Measurements from ENCODE around the gene INSYN2B.

Gene INSYN2B

GRCh38 chr5:169974121-169974770, 6.0 kb downstream of the INSYN2B start:
- Histone ChIP-seq H3K9ac (no peak overlapping the region), H3K27ac (no peak overlapping the region), H3K4me3 (no peak overlapping the region), H3K4me2 (no peak overlapping the region), H3K36me3 (0 out of 2 replicates have a peak, but pooled peaks cover 8% of the 10 kb centered on the region), H4K20me1 (no peaks in the 10 kb centered on the region), H3K4me1 (no peaks in the 10 kb centered on the region), H3K27me3 (no peaks in the 10 kb centered on the region), H3K9me3 (no peaks in the 10 kb centered on the region)
- TF ChIP-seq Cebpa-rat (IDR thresholded peaks at IDR 0.05) = no peak

- TF ChIP-seq Cebpa-rat (IDR thresholded peaks at IDR 0.05) = no peak
- no peaks in the 10 kb centered on the region for H3K9me3 ChIP-seq
- H3K4me2 ChIP-seq = no peak overlapping the region
- H4K20me1 ChIP-seq = no peaks in the 10 kb centered on the region
- H3K4me1 ChIP-seq = no peaks in the 10 kb centered on the region
- no peak overlapping the region for H3K9ac ChIP-seq
- H3K4me3 ChIP-seq = no peak overlapping the region
- H3K27me3 ChIP-seq = no peaks in the 10 kb centered on the region
- H3K27ac ChIP-seq = no peak overlapping the region
- 0 out of 2 replicates have a peak, but pooled peaks cover 8% of the 10 kb centered on the region for H3K36me3 ChIP-seq
Observed at GRCh38 chr5:169973056-169973455, 7.2 kb downstream of the INSYN2B start.

- Histone ChIP-seq H3K4me2 (no peak overlapping the region), H3K36me3 (0 out of 2 replicates have a peak, but pooled peaks cover 8% of the 10 kb centered on the region), H3K9ac (no peak overlapping the region), H4K20me1 (no peaks in the 10 kb centered on the region), H3K9me3 (no peaks in the 10 kb centered on the region), H3K27ac (no peak overlapping the region), H3K27me3 (no peaks in the 10 kb centered on the region), H3K4me3 (no peak overlapping the region), H3K4me1 (no peaks in the 10 kb centered on the region)
- no peak for TF ChIP-seq Cebpa-rat (IDR thresholded peaks at IDR 0.05)
Observed at GRCh38 chr5:169971780-169972179, 8.5 kb downstream of the INSYN2B start.

- no peaks in the 10 kb centered on the region for H4K20me1 ChIP-seq
- H3K4me3 ChIP-seq = no peak overlapping the region
- no peak for TF ChIP-seq Cebpa-rat (IDR thresholded peaks at IDR 0.05)
- no peaks in the 10 kb centered on the region for H3K4me1 ChIP-seq
- no peak overlapping the region for H3K4me2 ChIP-seq
- 0 out of 2 replicates have a peak, but pooled peaks cover 8% of the 10 kb centered on the region for H3K36me3 ChIP-seq
- no peaks in the 10 kb centered on the region for H3K27me3 ChIP-seq
- H3K9ac ChIP-seq = no peak overlapping the region
- H3K27ac ChIP-seq = no peak overlapping the region
- no peaks in the 10 kb centered on the region for H3K9me3 ChIP-seq
Observed at GRCh38 chr5:169970911-169971765, 9.2 kb downstream of the INSYN2B start.

- Histone ChIP-seq H3K27me3 (no peaks in the 10 kb centered on the region), H3K9ac (no peak overlapping the region), H3K4me3 (no peak overlapping the region), H3K4me2 (no peak overlapping the region), H3K27ac (no peak overlapping the region), H3K36me3 (0 out of 2 replicates have a peak, but pooled peaks cover 8% of the 10 kb centered on the region), H4K20me1 (no peaks in the 10 kb centered on the region), H3K9me3 (no peaks in the 10 kb centered on the region), H3K4me1 (no peaks in the 10 kb centered on the region)
- no peak for TF ChIP-seq Cebpa-rat (IDR thresholded peaks at IDR 0.05)
Observed at GRCh38 chr5:169970339-169970738, 10.0 kb downstream of the INSYN2B start.

GRCh38 chr5:169964246-169964645, 16.0 kb downstream of the INSYN2B start:
- no peak overlapping the region for H3K9ac ChIP-seq
- H3K4me1 ChIP-seq = no peaks in the 10 kb centered on the region
- H3K4me3 ChIP-seq = no peak overlapping the region
- no peaks in the 10 kb centered on the region for H3K9me3 ChIP-seq
- H4K20me1 ChIP-seq = no peaks in the 10 kb centered on the region
- H3K4me2 ChIP-seq = no peak overlapping the region
- no peaks in the 10 kb centered on the region for H3K27me3 ChIP-seq
- 0 out of 2 replicates have a peak, but pooled peaks cover 4% of the 10 kb centered on the region for H3K36me3 ChIP-seq
- no peak overlapping the region for H3K27ac ChIP-seq
- no peak for TF ChIP-seq Cebpa-rat (IDR thresholded peaks at IDR 0.05)

GRCh38 chr5:169960659-169961058, 19.6 kb downstream of the INSYN2B start:
- no peak for TF ChIP-seq Cebpa-rat (IDR thresholded peaks at IDR 0.05)
- Histone ChIP-seq H3K9ac (no peak overlapping the region), H3K4me2 (no peak overlapping the region), H3K27ac (no peak overlapping the region), H3K4me1 (no peaks in the 10 kb centered on the region), H3K4me3 (no peak overlapping the region), H3K9me3 (no peaks in the 10 kb centered on the region), H3K36me3 (0 out of 2 replicates have a peak, but pooled peaks cover 4% of the 10 kb centered on the region), H4K20me1 (no peaks in the 10 kb centered on the region), H3K27me3 (no peaks in the 10 kb centered on the region)

GRCh38 chr5:169958278-169958677, 22.0 kb downstream of the INSYN2B start:
- TF ChIP-seq Cebpa-rat (IDR thresholded peaks at IDR 0.05) = no peak
- H3K4me1 ChIP-seq = no peaks in the 10 kb centered on the region
- no peaks in the 10 kb centered on the region for H3K9me3 ChIP-seq
- H3K9ac ChIP-seq = no peak overlapping the region
- 0 out of 2 replicates have a peak, but pooled peaks cover 4% of the 10 kb centered on the region for H3K36me3 ChIP-seq
- H4K20me1 ChIP-seq = no peaks in the 10 kb centered on the region
- no peak overlapping the region for H3K4me3 ChIP-seq
- no peaks in the 10 kb centered on the region for H3K27me3 ChIP-seq
- no peak overlapping the region for H3K4me2 ChIP-seq
- H3K27ac ChIP-seq = no peak overlapping the region

GRCh38 chr5:169956756-169957155, 23.5 kb downstream of the INSYN2B start:
- Histone ChIP-seq H3K27ac (no peak overlapping the region), H3K4me3 (no peak overlapping the region), H3K36me3 (0 out of 2 replicates have a peak, but pooled peaks cover 8% of the 10 kb centered on the region)

GRCh38 chr5:169956126-169956525, 24.2 kb downstream of the INSYN2B start:
- Histone ChIP-seq H3K4me1 (no peaks in the 10 kb centered on the region), H3K27me3 (no peaks in the 10 kb centered on the region), H3K9ac (no peak overlapping the region), H3K27ac (no peak overlapping the region), H3K4me2 (no peak overlapping the region), H3K4me3 (no peak overlapping the region), H3K36me3 (0 out of 2 replicates have a peak, but pooled peaks cover 8% of the 10 kb centered on the region), H4K20me1 (no peaks in the 10 kb centered on the region), H3K9me3 (no peaks in the 10 kb centered on the region)
- TF ChIP-seq Cebpa-rat (IDR thresholded peaks at IDR 0.05) = no peak

More at GRCh38 chr5:169956756-169957155, 23.5 kb downstream of the INSYN2B start:
- Histone ChIP-seq H3K27me3 (no peaks in the 10 kb centered on the region), H3K4me1 (no peaks in the 10 kb centered on the region), H4K20me1 (no peaks in the 10 kb centered on the region), H3K4me2 (no peak overlapping the region), H3K9me3 (no peaks in the 10 kb centered on the region), H3K9ac (no peak overlapping the region)
- no peak for TF ChIP-seq Cebpa-rat (IDR thresholded peaks at IDR 0.05)
